Activated T-helper 1 cell treated with anti-CD3 and anti-CD28 coated beads, Interleukin-2, amount 50 U/mL, for 16 hours (primary cell): Measurements from ENCODE around the gene CECR2.

Source experiments
- DNase-seq, 2 donors: peaks; one replicate each; pipeline ENCODE4 v3.0.0-alpha.2; 2020; ENCODE audit warnings: low read depth in 1 of 2, low spot score in 1 of 2

CECR2 gene

DNA sequence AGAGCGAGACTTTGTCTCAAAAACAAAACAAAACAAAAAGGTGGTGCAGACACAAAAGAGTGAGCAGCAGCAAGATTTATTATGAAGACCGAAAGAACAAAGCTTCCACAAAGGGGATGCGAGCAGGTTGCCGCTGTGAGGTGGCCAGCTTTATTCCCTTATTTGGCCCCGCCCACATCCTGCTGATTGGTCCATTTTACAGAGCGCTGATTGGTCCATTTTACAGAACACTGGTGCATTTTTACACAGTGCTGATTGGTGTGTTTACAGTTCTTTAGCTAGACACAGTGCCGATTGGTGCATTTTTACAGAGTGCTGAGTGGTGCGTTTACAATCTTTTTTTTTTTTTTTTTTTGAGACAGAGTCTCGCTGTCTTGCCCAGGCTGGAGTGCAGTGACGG is 77.4 kb downstream of the CECR2 start:
- DNase-seq, result no peak

GRCh38 chr22:17451316-17451715 is 82.1 kb downstream of the CECR2 start:
- DNase-seq, result no peak

GRCh38 chr22:17460895-17461294 is 91.6 kb downstream of the CECR2 start:
- DNase-seq, result no peak

DNA sequence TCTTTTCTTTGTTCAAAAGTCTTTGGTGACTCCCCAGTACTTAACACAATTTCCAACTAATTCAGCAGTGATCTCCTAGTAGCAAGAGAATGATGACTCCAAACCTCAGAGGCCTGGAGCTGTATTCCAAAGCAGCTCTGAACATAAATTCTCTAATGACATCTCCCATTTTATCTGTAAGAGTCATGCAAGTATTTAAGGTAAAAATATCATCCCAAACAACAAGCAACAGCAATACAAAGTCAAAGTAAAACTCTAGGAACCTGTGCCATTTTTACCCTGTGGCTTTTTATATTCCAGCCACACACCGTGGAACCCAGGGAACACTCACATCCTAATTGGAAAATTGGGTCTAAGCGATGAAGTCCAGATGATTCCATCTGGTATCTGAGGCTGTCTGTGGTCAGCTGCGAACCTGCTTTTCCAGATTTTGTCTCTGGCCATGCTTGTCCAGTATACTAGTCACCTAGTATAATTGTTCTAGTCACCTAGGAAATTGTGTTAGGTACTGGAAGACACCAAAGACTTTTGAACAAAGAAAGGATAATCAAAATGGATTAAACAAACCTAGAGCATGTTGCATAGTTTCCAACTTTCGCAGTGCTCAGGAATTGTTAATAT is 101.7 kb downstream of the CECR2 start:
- DNase-seq, result no peak

DNA sequence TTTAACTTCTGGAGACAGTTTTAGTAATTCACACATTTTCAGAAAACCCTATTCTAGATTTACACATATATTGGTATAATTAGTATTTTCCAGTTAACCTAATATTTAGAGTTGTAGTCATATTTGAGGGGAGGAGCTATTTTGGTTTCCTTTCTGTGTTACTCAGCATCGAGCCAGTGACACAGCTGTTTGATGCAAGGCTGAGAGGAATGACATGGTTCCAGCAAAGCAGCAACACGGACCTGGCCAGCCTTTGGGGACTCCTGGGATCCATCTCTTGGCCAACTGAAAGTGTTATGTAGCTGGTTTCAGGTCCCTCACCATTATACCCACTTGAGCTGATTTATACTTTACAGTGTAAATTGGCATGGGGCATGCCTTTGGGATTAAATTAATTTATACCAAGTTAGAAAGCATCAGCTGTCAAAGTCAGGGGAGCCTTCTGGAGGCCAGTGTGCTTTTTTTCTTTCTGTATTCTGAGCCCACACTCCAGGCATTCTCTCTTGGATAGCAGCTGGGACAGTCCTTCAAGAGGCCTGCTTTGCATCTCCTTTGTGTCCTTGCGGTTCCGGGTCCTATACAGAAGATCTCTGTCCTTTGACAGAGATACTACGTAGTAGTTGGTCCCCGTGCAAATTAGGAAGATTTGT is 102.8 kb downstream of the CECR2 start:
- DNase-seq, result no peak

DNA sequence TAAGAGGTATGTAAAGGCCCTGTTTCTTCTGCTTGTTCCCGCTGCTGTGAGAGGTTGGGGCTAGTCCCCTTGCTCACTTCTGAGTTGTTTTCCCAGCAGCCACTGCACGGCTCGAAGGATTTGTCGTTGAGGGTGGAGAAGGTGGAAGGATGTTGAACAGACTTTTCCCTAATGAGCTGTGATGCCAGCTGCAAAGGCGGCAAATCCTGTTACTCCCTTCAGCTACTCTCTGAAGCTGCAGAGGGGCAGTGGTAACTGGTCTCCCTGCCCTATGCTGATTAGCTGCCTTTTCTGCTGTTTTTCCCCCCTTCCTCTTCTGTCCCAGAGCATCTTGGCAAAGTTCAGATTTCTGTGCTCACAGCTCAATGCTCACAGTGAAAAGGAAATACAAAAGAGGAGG is 103.7 kb downstream of the CECR2 start:
- DNase-seq, result no peak

DNA sequence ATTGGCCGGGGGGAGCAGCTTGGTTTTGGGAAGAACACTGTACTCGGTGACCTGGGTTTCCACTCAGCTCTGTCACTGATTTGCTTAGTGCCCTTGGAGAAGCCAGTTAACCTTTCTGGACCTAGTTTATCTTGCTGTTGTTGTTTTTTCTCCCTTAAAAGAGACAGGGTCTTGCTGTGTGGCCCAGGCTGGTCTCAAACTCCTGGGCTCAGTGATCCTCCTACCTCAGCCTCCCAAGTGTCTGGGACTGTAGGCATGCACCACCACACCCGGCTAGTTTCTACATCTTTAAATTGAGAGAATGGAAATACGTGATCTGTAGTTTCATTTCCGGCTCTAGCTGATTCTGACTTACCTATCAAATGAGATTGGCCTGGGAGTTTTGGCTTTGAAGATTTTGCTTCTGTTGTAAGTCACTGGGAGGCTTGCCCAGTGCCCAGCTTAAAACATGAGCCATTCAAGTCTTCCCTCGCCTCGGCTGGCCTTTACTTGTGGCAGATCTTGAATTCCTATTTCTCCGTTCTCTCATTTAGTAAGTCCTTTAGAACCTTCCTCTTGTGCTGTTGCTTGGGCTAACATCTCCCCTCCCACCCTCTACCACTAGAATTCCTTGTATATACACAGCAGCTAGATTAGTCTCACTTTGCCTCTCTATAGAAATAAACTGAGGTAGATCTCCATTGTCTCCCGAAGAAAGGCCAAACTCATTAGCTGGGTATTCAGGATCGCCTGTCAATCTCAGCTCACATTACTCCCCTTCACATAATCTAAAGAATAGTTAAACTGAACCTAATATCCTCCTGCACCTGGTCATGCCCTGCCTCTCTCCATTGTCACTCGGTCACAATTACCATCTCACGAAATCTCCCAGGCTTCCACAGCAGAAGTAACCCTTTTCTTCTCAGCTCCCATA is 106.3 kb downstream of the CECR2 start:
- DNase-seq, result no peak

DNA sequence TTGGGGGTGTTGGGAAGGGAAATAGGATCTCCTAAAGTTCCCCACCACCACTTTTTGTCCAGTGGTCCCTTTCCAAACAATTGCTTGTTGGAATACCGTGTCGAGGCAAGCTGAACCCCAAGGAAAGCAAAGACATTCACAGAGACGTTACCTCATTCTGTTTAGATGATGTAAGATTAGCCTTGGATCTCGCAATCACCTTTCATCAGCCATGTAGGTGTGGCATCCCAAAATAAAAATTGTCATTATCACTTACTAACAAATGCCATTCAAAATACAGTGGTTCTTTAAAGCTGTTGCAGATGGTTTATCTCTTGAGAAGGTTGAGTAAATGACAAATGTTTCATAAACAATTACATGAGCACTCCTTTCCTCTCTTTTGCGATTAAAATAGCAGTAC is 107.6 kb downstream of the CECR2 start:
- no peak for DNase-seq

DNA sequence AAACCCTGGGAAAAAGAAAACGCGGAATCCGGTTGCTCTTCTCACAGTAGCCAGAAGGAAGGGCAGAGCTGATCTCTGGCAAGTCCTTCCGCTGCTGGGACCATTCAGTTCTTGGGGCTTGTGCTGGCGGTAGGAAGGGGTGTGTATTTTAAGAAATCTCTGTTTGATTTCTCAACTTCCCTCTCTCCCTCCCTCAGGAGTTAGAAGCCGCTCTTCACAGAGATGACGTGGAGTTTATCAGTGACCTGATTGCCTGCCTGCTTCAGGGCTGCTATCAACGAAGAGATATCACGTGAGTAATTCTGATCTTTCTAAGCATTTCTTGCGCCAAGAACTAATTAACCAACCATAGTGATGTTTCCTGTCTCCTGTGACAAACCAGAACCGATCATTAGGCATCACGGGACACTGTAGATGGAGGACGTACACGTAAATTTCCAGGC is 108.2 kb downstream of the CECR2 start:
- DNase-seq, result no peak

- DNase-seq, result no peak
Observed at GRCh38 chr22:17479135-17479534, 109.9 kb downstream of the CECR2 start.

- no peak for DNase-seq
Observed at GRCh38 chr22:17481424-17481823, 112.2 kb downstream of the CECR2 start.

- DNase-seq, result no peak
Observed at GRCh38 chr22:17483688-17484372, 114.6 kb downstream of the CECR2 start.

DNA sequence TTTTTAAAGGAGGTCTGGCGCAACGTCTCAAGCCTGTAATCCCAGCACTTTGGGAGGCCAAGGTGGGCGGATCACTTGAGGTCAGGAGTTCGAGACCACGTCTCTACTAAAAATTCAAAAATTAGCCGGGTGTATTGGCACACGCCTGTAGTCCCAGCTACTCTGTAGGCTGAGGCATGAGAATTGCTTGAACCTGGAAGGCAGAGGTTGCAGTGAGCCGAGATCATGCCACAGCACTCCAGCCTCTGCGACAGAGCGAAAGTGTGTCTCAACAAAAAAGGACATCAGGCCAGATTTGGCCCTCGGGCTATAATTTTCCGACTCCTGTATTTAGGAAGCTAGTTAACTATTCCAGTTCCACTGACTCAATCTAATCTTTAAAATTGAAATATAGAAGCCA is 115.3 kb downstream of the CECR2 start:
- DNase-seq, result no peak

- no peak for DNase-seq
Observed at GRCh38 chr22:17486313-17486712, 117.1 kb downstream of the CECR2 start.

DNA sequence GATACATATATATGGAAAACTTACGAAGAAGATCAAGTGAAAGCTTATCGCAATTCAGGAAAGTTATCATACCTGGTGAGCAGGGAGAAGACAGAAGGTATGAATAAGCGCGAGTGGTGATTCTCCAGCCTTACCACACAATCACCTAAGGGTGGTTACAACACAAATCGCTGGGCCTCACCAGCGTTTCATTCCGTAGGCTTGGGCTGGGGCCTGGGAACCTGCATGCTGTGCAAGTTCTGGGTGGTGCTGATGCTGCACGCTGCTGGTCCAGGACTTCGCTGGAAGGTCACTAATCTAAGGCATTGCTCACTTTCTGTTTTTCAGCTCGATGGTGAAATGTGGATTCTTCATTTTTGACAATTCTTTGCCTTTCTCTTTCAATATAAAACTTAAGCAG is 117.5 kb downstream of the CECR2 start:
- no peak for DNase-seq

GRCh38 chr22:17489101-17489500 is 119.8 kb downstream of the CECR2 start:
- DNase-seq, result no peak

DNA sequence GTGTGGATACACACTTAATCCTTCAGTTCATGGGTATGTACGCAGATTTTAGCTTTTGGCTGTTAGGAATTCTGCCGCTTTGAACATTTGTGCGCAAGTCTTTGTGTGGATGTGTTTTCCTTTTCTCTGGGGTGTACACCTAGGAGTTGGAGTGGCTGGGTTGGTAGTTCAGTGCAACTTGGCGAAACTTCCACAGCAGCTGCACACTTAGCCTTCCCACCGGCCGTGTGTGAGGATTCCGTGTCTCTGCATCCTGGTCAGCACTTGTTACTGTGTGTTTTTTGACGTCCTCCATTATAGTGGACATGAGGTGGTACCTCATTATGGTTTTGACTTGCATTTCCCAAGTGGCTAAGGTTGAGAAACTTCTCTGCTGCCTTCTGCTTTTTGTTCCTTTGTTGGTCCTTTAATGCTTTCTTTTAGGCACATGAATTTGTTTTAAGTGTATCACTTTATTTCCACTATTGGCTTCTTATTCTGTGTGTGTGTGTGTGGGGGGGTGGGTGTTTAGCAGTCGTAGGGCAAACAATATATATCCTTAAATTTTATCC is 121.9 kb downstream of the CECR2 start:
- no peak for DNase-seq

DNA sequence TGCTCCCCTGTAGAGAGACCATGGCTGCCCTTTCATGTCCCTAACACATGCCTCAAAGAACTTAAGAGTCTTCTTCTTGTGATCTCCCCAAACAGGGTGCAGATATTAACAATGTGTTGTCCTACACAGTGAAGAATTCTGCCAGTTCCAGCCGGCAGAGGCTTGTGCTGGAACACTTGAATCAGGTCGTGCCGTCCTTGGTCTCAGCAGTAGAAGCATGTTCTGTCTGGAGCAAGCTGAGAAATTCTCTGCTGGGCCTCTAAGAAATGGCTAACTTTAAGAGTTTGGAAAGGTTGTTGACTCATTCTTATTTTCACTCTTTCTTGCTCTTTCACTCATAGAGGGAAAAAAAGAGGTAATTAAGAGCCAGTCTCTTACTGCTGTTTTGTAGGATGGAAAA is 123.0 kb downstream of the CECR2 start:
- DNase-seq, result no peak

- DNase-seq, result no peak
Observed at GRCh38 chr22:17493419-17493981, 124.2 kb downstream of the CECR2 start.

- DNase-seq, result no peak
Observed at GRCh38 chr22:17496841-17497240, 127.6 kb downstream of the CECR2 start.
